HG03139 (cell line): ENCODE results near the gene FCRL5.

Experiments used
- ATAC-seq: cut with Tn5 transposase; IDR thresholded peaks from one replicate; pipeline ENCODE4 v1.9.1; 2021; ENCODE audit not compliant: unreplicated experiment

Gene FCRL5

DNA sequence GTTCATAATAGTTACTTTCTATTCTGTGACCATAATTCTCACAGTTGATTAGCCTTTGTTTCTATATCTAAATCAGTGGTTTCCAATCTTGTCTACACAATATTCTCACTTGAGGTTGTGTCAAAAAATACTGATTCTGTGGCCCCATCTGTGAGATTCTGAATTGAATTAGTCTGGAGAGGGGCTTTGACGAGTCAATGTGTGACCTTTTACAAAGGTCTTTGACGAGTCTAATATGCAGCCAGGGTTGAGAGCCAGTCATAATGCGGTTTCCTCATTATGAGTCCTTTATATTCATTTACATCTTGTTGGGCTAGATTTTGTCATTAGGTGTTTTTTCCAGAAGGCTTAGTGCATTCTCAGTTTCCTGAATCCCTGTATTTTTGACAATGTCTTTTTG is 19.7 kb downstream of the FCRL5 start:
- no peak for ATAC-seq

DNA sequence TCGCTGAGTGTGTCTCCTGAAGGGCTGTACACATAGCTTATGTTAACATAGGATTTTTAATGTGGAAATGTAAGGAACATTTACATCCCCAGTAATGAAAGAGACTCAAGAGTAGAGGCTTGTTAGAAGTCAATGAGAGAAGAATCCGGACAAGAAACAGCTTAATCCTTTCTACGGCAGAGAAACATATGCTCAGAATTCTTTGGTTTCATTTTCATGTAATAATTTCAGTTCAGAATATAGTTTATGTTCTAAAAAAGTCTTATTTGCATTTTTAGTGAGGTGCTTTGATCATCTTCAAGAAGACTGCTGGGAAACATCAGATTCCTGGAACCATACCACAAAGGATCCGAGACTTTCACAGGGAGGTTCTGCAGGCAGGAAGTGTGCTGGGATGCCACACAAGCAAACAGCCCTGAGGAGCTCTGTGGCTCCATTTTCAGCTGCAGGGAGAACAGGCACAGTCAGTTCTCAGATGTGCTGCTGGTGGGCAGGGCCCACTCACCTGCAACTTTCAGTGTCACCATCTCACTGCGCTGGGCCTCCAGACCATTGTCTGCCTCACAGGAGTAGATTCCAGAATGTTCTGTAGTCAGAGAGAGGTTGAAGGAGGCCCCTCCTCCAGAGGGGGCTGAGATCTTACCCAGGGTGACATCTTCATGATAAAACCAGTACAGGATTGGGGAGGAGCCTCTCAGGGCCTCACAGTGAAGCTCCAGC is 28.4 kb downstream of the FCRL5 start:
- no peak for ATAC-seq

DNA sequence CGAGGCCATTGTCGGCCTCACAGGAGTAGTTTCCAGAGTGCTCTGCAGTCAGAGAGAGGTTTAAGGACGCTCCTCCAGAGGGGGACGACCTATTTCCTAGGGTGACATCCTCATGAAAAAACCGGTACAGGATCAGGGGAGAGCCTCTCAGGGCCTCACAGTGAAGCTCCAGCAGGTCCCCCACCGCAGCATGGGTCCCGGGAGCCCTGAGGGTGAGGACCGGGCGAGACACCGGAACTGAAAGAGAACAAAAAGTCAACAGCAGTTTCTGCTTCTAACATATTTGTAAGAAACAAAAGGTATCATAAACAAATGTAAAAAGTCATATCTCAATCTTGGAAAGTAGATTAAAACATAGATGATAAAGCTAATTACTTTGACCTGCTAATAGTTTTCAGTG is 31.3 kb downstream of the FCRL5 start:
- no peak for ATAC-seq

DNA sequence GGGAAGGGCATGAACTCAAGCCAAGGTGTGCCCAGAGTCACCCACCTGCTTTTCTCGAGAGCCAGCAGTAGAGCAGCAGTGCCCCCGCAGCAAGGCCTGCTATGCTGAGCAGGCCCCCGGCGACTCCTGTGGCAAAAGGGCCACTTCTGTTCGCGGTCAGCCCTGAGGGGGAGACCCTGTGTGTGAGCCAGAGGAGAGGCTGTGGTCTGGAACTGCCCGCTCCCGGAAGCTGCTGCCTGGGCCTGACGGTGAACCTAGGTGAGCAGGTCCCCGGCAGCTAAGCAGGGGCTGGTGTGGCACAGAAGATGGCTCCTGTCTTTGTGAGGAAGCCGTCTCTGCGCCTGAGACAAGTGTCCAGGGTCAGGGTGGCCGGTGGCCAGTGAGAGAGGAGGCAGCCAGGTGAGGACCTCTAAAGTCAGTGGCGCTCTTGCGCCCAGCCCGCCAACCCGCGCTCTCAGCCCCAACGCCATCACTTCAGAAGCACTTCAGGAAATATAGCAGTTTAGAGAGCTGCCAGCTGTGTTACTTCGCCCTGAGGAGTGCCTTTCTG is 31.9 kb downstream of the FCRL5 start:
- ATAC-seq: no peak

DNA sequence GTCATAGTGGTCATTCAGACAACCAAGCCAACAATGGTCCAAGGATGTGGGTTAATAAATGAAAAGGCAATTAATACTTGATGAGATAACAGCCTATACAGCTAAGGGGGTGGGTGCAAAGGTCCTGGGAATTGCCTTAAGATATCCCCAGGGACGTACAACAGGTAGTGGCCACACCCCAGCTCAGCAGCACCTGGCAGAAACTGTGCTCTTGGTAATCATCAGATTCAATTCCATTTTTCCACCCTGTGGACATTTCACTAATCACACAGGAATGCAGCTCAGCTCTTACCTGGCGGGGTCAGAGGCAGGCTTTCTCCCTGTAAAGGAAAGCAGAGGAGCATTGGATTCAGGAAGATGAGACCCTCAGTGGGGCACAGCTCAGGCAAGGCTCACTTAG is 32.9 kb downstream of the FCRL5 start:
- no peak for ATAC-seq

DNA sequence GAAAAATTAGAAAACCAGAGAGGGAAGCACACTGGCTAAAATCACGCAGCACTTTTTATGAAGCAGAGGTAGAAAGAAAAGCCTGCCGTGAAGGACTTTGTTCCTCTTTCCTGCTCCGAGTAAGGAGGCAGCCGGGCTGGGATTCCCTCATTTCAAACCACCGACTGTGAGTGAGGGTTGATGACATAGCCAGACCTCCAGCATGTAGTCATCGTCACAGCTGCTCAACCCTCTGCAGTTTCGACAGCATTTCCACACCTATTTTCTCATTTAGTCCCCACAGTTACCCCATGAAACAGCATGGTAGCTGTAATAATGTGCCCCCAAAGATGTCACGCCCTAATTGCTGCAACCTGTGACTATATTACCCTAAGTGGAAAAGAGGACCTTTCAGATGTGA is 35.3 kb downstream of the FCRL5 start:
- ATAC-seq: no peak

DNA sequence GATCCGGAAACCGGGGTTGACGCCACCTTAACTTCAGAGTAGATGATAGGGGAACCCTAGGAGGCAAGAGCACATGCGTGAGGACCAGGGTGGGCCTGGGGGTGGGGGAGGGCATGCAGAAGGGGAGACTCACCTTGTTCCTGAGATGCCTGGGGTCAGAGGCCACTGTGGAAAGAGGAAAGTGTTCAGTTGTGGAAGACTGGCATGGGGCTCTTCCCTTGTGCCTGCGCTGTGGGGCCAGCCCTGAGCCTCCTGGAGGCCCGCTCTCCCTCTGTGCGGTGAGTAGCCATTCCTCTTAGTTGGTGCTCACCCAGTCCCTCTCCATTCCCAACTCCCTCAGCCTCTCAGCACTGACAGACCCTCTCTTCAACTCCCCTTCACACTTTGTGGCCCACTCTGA is 36.6 kb downstream of the FCRL5 start:
- ATAC-seq: no peak

DNA sequence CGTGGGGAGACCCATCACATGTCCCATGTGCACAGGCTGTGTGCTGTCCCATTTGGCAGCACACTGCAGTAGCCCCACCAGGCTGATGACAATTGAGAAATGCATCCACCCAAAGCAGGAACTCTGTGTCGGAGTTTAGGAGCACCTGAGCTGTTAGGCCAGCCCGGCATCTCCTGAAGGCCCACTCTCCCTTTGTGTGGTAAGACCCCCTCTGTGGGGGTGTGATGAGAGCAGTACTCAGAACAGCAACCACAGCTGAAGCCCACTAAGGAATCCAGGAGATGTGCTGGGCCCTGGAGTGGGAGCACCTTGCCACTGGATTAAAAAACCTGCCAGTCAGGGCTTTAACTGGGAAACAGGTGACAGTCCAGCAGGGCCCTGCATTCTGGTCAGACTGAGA is 37.2 kb downstream of the FCRL5 start:
- ATAC-seq: no peak

DNA sequence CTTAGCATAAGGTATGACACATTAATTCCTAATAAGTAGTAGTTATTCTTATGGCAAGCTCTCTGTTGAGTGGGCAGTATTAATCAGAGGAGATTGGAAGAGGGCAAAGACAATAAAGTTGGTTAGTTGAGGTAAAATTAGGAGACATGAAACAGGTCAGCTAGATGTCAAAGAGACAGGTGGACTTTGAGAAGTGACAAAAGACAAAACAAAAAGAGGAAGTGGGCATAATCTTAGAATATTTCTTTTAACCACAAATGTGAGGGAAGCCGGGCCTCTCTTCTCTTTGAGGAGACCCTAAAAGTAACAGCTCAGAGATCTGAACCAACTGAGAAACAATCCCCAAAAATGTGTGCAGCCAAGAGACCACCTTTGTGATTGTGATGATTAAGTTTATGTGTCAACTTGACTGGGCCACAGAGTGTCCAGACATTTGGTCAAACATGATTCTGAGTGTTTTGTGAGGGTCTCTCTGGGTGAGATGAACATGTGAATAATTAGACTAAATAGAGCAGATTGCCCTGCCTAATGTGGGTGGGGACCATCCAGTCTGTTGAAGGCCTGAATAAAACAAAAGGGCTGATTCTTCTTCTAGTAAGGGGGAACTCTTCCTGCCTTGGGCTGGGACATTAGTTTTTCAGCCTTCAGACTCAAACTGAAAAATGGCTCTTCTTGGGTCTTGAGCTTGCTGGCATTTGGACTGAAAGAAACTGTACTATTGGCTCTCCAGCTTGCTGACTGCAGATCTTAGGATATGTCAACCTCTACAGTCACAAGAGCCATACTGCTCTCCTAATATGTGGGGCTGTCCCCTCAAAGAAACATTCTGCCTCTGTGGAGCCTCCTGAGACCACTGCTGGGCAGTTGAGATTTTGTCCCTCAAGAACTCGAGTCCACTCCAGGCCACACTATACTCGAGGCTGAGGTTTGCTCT is 40.0 kb downstream of the FCRL5 start:
- ATAC-seq: no peak

DNA sequence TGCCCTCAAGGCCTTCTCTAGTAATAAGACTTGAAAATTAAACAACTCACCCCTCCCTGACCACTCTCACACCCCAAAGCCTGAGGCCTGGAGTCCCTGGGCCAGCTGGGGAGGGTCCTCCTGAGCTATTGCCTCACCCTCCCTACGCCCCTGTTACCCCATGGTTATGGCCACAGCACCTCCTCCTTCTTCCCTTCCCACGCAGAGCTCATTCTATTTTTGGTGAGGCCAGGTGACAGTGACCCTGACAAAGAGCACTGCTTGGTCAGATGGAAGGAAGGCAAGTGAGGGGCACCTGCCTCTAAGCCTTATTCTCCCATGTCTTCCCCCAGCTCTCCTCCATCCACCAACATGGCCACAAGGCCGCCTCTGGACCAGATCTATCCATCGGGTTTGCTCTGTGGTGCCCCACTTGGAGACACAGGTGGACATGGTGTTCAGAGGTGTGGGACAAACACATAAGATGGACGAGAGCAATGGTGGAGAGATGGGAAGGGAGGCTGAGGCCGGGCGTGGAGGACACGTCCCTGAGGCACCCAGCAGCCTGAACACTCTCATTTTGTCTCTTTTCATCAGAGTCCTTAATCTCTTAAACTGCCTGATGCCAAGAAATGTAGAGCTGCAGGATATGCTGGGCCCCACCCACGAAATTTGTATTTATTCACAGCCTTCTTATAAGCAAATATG is 42.6 kb downstream of the FCRL5 start:
- no peak for ATAC-seq

DNA sequence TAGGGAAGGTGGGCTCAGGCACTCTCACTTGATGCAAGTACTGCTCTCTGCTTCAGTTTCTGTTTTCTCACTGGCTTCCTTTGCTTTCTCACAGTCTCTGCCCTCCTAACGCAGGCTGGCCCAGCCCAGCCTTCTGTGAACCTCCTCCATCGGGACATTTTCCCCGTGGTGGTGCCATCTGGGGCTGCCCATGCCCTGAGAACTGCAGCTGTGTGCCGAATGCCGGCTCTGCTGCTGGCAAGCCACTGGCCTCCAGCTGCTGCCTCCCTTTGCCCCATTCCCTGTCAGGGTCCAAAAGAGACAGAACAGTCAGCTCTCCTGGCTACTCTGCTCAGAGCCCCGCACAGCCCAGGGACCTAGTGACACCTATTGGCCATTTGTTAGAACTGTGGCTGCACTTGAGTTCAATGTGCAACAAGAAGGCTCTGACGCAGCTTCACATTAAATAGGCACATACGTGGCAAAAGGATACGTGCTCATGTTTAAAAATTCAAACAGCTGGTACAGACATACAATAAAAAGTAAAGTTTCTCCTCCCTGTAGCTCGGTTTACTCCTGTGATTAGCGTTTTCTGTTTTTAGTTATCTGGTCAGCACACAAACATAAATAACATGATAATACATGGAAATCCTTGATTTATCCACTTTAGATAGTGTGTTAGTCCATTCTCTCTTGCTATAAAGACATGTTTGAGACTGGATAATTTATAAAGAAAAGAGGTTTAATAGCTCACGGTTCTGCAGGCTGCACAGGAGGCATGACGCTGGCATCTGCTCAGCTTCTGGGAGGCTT is 46.6 kb downstream of the FCRL5 start:
- peak; percentile 91 for ATAC-seq

DNA sequence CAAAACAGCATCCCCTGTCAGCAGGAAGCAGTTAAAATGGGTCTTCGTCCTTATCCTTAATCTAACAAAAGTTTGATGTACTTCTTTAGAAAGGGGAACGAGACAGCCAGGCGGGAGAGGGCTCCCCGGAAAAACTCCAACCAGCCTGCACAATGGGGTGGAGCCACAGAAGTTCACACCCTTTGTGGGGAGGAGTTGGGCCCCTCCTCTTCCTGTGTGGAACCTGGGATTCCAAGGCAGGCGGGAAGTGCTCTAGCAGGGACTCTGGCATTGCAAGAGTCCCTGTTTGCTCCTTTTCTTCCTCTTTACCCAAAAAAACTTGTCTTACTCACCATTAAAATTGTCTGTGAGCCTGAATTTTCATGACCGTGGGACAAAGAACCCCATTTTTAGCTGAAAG is 47.7 kb downstream of the FCRL5 start:
- ATAC-seq: no peak

DNA sequence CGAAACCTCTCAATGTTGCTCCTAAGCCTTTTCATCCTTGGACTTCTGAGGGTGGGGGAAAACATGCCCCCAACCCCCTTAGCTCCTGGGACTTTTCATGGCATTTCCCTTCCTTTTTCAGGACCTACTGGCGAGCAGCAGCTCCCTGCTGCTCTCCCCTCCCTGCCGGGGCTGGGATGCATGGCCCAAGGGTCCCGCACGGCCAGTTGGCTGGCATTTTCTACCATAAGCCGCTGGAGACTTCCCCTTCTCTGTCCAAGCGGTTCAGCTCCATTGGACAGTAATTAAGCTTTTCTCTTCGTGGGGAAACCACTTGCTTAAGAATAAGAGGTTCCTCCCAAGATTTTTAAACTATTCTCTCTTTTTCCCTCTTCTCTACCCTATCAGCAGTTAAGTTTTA is 52.8 kb downstream of the FCRL5 start:
- ATAC-seq: no peak

DNA sequence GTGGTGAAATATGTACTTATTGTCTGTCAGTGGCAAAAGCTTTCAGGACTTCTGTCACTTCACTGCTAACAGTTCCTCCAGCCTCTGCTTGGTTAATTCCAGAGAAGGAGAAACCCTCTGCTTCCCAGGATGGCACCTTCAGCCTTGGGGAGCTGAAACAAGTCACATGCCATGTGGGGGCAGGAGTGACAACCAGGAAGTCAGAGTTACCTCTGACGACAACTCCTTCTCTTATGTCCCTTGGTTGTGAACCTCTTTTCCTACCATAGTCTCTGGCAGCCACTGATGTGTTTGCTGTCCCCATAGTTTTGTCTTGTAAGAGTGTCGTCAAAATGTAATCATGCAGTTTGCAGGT is 53.6 kb downstream of the FCRL5 start:
- no peak for ATAC-seq

DNA sequence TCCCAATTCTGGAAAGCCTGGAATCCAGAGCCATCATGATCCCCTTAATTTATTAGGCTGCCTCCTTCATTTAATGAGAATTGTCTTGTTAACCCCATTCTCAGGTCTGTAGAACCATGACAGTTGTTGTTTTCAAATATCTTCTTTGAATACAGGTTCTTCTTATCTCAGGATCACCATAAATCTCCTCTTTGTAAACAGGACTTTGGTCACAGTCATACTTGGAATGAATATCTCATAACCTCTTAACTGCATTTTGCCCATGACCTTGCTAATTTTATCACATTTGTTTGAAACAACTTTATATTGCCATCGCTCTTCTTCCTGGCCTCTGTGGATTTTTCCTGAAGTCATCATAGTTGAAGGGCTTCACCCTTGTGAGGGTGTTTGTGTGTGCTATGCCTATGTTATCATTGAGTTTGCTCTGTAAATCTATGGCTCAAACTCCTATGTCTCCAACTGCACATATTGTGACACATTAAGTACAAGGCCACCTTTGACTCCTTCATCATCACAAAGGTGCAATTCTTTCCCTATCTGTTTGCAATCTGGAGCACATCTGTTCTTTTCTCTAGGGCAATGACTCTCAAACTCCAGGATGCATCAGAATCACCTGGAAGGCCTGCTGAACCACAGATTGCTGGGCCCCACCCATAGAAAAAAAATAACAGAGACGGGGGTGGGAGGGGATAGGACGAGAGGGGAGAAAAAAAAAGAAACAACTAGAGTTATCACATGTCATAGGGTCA is 54.2 kb downstream of the FCRL5 start:
- no peak for ATAC-seq

DNA sequence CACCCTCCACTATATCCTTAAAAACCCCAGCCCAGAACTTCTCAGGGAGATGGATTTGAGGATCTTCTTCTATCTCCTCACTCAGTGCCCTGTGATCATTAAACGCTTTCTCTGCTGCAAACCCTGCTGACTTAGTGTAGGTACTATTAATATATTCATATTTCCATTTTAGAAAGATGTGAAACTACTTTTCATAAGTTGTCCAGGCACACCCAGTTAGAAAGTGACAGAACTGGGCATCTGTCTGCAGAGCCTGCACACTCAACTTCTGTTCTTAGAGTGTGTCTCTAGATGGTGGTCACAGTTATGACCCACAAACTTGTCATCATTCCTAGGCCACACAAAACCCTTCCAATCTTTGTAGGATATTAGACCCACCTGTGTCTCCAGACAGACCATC is 55.0 kb downstream of the FCRL5 start:
- no peak for ATAC-seq

DNA sequence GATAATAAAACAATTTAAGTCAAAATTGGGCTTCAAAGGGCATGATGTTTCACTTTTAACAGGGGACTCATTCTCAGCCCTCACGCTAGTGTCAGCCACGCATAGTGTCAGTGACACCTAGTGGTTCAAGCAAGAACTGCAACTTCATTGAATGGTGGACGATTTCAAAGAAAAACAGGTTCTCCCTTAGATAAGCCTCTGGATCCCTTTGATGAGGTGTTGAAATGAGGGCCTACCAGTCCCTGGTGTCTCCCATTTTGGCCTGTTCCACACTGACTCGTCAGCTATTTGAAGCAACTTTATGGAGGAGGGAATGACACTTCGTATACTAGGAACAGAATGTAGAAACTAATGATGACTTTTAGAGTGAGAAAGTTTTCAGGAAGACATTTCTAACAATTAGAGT is 56.2 kb downstream of the FCRL5 start:
- ATAC-seq: no peak

DNA sequence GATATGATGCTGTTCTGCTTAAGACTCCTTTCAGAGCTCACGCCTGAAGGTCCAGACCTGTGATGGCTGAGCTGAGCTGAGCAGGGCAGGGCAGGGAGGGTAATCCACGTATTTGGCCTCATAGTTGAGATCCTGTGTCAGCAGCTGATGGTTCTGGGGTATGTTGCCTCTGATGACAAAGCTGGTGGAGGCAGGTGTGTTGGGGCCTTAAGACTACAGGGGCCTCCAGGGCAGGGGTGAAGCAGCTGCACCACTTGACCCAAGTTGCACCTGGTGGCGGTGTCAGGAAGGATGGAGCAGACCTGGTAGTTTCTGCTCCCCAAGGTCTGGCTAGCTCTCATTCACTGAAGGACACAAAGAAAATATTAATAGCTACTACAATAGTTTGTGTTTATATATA is 57.0 kb downstream of the FCRL5 start:
- no peak for ATAC-seq

DNA sequence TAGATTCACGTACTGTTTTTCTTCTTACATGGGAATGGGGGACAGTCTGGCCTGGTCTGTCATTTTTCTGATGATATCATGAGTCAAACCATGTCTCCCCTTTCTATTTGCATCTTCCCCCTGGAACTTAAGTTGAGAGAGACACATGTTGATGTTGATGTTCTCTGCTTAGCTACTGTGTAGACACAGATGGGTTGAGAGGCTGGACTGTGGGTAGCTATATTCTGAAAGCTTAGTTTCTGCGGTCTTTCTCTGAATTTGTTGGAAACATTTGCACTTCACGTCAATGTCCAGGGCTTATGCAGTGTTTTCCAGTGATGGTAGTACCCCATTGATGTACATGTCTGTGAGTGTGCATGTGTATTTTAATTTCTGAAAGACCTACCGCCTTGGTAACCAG is 58.2 kb downstream of the FCRL5 start:
- ATAC-seq: no peak
